Measurements from ENCODE around the gene SMAD4. TPM values are rescaled to one million over a fixed set of nuclear protein-coding genes. Genes with fewer than 3 reads are reported as not detected.

The SMAD4 gene
- total RNA-seq, 1 experiment from 2014 or later = 48.8 TPM

DNA sequence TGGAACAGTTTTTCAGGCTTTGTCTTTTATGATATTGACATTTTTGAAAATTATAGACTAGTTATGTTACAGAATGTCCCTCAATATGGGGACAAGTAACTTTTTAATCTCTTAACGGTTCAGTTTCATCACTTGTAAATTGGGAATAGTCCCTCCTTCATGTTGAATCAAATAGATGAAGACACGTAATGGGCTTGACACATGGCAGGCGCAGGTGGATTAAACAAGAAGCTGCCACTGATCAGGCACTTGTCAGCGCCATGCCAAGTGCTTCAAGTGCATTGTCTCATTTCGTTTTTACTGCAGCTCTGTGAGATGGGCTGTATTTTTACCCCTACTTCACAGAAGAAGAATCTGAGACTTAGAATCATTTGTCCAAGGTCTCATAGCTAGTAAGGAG is 9.5 kb upstream of the SMAD4 start:
- DNase-seq = no peak
- Histone ChIP-seq H3K27me3 (replicated peaks; ENCODE audit: control insufficient read depth, insufficient read depth, low read length) (no peaks in the 10 kb centered on the region), H3K9me3 (no peaks in the 10 kb centered on the region), H3K4me3 (ENCODE audit: low read depth, low read length) (no peak overlapping the region), H3K36me3 (ENCODE audit: control insufficient read depth, insufficient read depth, low read length) (no peaks in the 10 kb centered on the region), H3K4me1 (no peaks in the 10 kb centered on the region)
- Mint-ChIP-seq H3K27ac (ENCODE audit: unreplicated experiment) (no peak overlapping the region), H3K4me3 (ENCODE audit: unreplicated experiment) (no peak overlapping the region), H3K27me3 (ENCODE audit: insufficient read depth, unreplicated experiment) (no peaks in the 10 kb centered on the region), H3K36me3 (ENCODE audit: insufficient read depth, unreplicated experiment) (no peaks in the 10 kb centered on the region), H3K4me1 (ENCODE audit: low read depth, unreplicated experiment) (no peaks in the 10 kb centered on the region), H3K9me3 (ENCODE audit: unreplicated experiment) (peaks cover 5% of the 10 kb centered on the region)
- TF ChIP-seq, protein P1, sequence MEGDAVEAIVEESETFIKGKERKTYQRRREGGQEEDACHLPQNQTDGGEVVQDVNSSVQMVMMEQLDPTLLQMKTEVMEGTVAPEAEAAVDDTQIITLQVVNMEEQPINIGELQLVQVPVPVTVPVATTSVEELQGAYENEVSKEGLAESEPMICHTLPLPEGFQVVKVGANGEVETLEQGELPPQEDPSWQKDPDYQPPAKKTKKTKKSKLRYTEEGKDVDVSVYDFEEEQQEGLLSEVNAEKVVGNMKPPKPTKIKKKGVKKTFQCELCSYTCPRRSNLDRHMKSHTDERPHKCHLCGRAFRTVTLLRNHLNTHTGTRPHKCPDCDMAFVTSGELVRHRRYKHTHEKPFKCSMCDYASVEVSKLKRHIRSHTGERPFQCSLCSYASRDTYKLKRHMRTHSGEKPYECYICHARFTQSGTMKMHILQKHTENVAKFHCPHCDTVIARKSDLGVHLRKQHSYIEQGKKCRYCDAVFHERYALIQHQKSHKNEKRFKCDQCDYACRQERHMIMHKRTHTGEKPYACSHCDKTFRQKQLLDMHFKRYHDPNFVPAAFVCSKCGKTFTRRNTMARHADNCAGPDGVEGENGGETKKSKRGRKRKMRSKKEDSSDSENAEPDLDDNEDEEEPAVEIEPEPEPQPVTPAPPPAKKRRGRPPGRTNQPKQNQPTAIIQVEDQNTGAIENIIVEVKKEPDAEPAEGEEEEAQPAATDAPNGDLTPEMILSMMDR (IDR thresholded peaks at IDR 0.05; ENCODE audit: insufficient read depth in 1 of 2, low read depth in 1 of 2, low read length in 1 of 2, severe bottlenecking in 1 of 2, unreplicated experiment in 1 of 2) = no peak
- ChIA-PET POLR2A (no interaction called here), CTCF (no interaction called here)
- intact Hi-C loops (cut with micrococcal nuclease; ENCODE audit: unreplicated experiment) = no loop called here
- BruUV-seq (replicated peaks) = no TSS peak

DNA sequence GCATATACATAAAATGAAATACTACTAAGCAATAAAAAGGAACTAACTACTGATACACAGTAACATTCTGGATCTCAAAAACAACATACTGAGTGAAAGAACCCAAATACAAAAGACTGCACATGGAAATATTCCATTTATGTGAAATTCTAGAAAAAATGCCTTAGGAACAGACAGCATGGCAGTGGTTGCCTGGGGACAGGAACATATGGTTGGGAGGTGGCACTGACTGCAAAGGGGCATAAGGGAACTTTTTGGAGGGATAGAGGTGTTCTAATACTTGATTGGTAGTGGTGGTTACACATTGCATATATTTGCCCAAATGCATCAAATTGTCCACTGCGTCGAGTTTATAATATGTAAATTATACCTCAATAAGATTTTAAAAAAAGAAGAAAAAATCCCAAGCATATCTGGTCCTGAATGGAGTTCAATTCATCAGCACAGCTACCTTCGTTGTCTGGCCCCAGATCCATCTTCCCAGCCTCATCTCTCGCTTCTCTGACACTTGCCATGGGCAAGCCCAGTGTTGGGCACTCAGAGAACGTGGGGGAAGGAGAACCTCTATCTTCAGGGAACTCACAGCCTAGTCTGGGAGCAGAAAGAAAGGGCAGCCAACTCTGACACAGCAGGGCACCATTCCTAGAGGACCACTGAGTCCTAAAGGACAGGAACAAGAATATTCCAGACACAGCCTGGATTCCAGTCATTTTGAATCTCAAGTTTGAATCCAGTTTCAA is 8.6 kb upstream of the SMAD4 start:
- Mint-ChIP-seq H3K27me3 (ENCODE audit: insufficient read depth, unreplicated experiment) (no peaks in the 10 kb centered on the region), H3K4me1 (ENCODE audit: low read depth, unreplicated experiment) (no peaks in the 10 kb centered on the region), H3K9me3 (ENCODE audit: unreplicated experiment) (no peaks in the 10 kb centered on the region), H3K36me3 (ENCODE audit: insufficient read depth, unreplicated experiment) (no peaks in the 10 kb centered on the region), H3K4me3 (ENCODE audit: unreplicated experiment) (no peak overlapping the region), H3K27ac (ENCODE audit: unreplicated experiment) (no peak overlapping the region)
- Histone ChIP-seq H3K4me1 (no peaks in the 10 kb centered on the region), H3K4me3 (ENCODE audit: low read depth, low read length) (no peak overlapping the region), H3K9me3 (no peaks in the 10 kb centered on the region), H3K36me3 (ENCODE audit: control insufficient read depth, insufficient read depth, low read length) (no peaks in the 10 kb centered on the region), H3K27me3 (replicated peaks; ENCODE audit: control insufficient read depth, insufficient read depth, low read length) (no peaks in the 10 kb centered on the region)
- POLR2A ChIA-PET = no interaction called here
- no peak for DNase-seq
- intact Hi-C loops (cut with micrococcal nuclease; ENCODE audit: unreplicated experiment) = no loop called here
- TF ChIP-seq, protein P1 (IDR thresholded peaks at IDR 0.05; ENCODE audit: insufficient read depth in 1 of 2, low read depth in 1 of 2, low read length in 1 of 2, severe bottlenecking in 1 of 2, unreplicated experiment in 1 of 2) = no peak
- BruUV-seq (replicated peaks) = no TSS peak
- CTCF ChIA-PET = no interaction called here

DNA sequence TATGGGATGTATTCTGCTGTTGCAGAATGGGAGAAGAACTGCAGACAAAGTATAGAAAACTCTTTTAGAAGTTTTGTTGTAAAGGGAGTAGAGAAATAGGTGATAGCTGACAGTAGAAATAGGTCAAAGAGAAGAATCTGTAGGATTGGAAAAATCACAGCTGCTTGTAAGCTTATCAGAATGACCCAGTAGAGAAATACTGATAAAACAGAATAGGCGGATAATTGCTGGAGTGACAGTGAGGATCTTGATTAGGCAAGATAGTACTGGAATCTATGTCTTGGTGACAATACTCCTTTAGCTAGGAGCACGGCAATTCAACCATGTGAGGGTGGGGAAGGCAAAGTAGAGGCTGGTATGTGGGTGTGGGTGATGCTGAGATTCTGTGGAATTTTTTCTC is 4.5 kb upstream of the SMAD4 start:
- intact Hi-C loops (cut with micrococcal nuclease; ENCODE audit: unreplicated experiment) = loop anchor here (5.0 kb wide), 1 partner anchor 58 kb away; the partner anchor contains the start of gene ELAC1
- ChIA-PET POLR2A (no interaction called here), CTCF (no interaction called here)
- H3K4me3 Mint-ChIP-seq (ENCODE audit: unreplicated experiment) = no peak overlapping the region
- Histone ChIP-seq H3K27me3 (replicated peaks; ENCODE audit: control insufficient read depth, insufficient read depth, low read length) (no peaks in the 10 kb centered on the region), H3K4me3 (ENCODE audit: low read depth, low read length) (no peak overlapping the region), H3K4me1 (no peaks in the 10 kb centered on the region), H3K9me3 (no peaks in the 10 kb centered on the region), H3K36me3 (ENCODE audit: control insufficient read depth, insufficient read depth, low read length) (no peaks in the 10 kb centered on the region)
- DNase-seq = no peak
- H3K36me3 Mint-ChIP-seq (ENCODE audit: insufficient read depth, unreplicated experiment) = peaks cover 13% of the 10 kb centered on the region
- H3K27ac Mint-ChIP-seq (ENCODE audit: unreplicated experiment) = no peak overlapping the region
- TF ChIP-seq, protein P1 (IDR thresholded peaks at IDR 0.05; ENCODE audit: insufficient read depth in 1 of 2, low read depth in 1 of 2, low read length in 1 of 2, severe bottlenecking in 1 of 2, unreplicated experiment in 1 of 2) = no peak
- H3K9me3 Mint-ChIP-seq (ENCODE audit: unreplicated experiment) = no peaks in the 10 kb centered on the region
- H3K4me1 Mint-ChIP-seq (ENCODE audit: low read depth, unreplicated experiment) = peaks cover 7% of the 10 kb centered on the region
- no TSS peak for BruUV-seq (replicated peaks)
- H3K27me3 Mint-ChIP-seq (ENCODE audit: insufficient read depth, unreplicated experiment) = no peaks in the 10 kb centered on the region

Data from Caco-2 (cell line).